ENCODE data around the gene CLMP. TPM values are rescaled to one million over a fixed set of nuclear protein-coding genes. Genes with fewer than 3 reads are reported as not detected.
"Not testable (repeated sequence)": the region's sequence is repeated elsewhere in the genome, so short reads cannot be mapped to it uniquely, and the experiment has no call there.

The CLMP gene
- total RNA-seq, 6 experiments from 2014 or later: 126 to 201 (median 138) TPM

GRCh38 chr11:123211149-123211852 is 16.3 kb upstream of the CLMP start:
- no peaks in the 10 kb centered on the region for H3K9me3 Mint-ChIP-seq
- H3K36me3 Mint-ChIP-seq (ENCODE audit: low read depth): no peaks in the 10 kb centered on the region
- no peak overlapping the region for H3K27ac Mint-ChIP-seq
- no peak overlapping the region for H3K4me3 Mint-ChIP-seq
- no peaks in the 10 kb centered on the region for H3K27me3 Mint-ChIP-seq (ENCODE audit: insufficient read depth)
- DNase-seq: no peak
- peaks cover 29% of the 10 kb centered on the region for H3K4me1 Mint-ChIP-seq (ENCODE audit: low read depth)
- TF ChIP-seq, protein P1, sequence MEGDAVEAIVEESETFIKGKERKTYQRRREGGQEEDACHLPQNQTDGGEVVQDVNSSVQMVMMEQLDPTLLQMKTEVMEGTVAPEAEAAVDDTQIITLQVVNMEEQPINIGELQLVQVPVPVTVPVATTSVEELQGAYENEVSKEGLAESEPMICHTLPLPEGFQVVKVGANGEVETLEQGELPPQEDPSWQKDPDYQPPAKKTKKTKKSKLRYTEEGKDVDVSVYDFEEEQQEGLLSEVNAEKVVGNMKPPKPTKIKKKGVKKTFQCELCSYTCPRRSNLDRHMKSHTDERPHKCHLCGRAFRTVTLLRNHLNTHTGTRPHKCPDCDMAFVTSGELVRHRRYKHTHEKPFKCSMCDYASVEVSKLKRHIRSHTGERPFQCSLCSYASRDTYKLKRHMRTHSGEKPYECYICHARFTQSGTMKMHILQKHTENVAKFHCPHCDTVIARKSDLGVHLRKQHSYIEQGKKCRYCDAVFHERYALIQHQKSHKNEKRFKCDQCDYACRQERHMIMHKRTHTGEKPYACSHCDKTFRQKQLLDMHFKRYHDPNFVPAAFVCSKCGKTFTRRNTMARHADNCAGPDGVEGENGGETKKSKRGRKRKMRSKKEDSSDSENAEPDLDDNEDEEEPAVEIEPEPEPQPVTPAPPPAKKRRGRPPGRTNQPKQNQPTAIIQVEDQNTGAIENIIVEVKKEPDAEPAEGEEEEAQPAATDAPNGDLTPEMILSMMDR (IDR thresholded peaks at IDR 0.05): no peak

DNA sequence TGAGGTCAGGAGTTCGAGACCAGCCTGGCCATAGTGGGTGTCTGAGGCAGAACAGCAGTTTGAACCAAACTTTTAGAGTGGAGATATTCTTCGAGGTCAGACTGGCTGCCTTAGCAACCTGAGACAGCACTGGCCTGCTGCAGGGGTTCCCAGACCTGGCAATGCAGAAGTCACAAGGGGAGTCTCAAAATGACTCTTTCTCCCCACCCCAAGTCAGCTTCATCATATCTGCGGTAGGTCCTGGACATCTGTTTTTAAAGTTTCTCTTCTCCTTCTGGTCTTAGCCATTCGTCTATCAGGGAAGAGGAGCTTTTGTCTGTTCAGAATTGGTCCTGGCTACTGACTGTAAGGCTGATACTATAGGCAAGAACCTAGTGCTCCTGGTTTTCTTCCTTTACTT is 14.5 kb upstream of the CLMP start:
- no peaks in the 10 kb centered on the region for H3K36me3 Mint-ChIP-seq (ENCODE audit: low read depth)
- H3K27ac Mint-ChIP-seq: no peak overlapping the region
- peaks cover 31% of the 10 kb centered on the region for H3K4me1 Mint-ChIP-seq (ENCODE audit: low read depth)
- no peaks in the 10 kb centered on the region for H3K9me3 Mint-ChIP-seq
- TF ChIP-seq, protein P1 (IDR thresholded peaks at IDR 0.05): no peak
- H3K27me3 Mint-ChIP-seq (ENCODE audit: insufficient read depth): no peaks in the 10 kb centered on the region
- DNase-seq: no peak
- H3K4me3 Mint-ChIP-seq: no peak overlapping the region

- no peak overlapping the region for H3K27ac Mint-ChIP-seq
- H3K9me3 Mint-ChIP-seq: no peaks in the 10 kb centered on the region
- no peaks in the 10 kb centered on the region for H3K27me3 Mint-ChIP-seq (ENCODE audit: insufficient read depth)
- H3K36me3 Mint-ChIP-seq (ENCODE audit: low read depth): no peaks in the 10 kb centered on the region
- no peak for DNase-seq
- H3K4me1 Mint-ChIP-seq (ENCODE audit: low read depth): peaks cover 48% of the 10 kb centered on the region
- TF ChIP-seq, protein P1 (IDR thresholded peaks at IDR 0.05): no peak
- H3K4me3 Mint-ChIP-seq: no peak overlapping the region
Observed at GRCh38 chr11:123206791-123207434, 11.9 kb upstream of the CLMP start.

DNA sequence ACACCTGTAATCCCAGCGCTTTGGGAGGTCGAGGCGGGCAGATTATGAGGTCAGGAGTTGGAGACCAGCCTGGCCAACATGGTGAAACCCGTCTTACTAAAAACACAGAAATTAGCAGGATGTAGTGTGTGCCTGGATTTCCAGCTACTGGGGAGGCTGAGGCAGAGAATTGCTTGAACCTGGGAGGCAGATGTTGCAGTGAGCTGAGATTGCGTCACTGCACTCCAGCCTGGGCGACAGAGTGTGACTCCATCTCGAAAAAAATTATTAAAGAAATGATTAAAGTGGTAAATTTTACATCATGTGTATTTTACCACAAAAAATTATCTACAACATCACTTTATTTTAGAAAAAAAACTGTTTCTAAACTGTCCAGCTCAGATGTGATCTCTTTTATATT is 11.0 kb upstream of the CLMP start:
- H3K4me1 Mint-ChIP-seq (ENCODE audit: low read depth): peaks cover 47% of the 10 kb centered on the region
- not testable (repeated sequence) for H3K4me3 Mint-ChIP-seq; DNase-seq; H3K27me3 Mint-ChIP-seq (ENCODE audit: insufficient read depth); H3K27ac Mint-ChIP-seq; H3K36me3 Mint-ChIP-seq (ENCODE audit: low read depth); H3K9me3 Mint-ChIP-seq

DNA sequence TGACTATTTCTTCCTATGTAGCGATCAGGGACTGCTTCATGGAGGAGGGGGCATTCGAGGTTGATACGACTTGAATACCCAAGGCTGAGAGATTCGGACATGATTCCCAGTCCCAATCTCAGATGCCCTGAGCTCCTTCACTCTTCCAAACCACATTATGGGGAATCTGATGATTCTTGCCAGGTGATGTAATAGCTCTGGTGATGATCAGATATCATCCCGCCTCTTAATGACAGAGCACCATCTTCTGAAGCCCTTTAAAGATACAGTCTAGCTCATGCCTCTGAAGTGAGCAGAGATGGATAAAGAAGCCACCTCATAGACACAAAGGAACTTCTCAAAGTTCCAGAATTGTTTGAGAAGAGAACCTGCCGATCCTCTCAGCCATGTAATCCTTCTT is 8.9 kb upstream of the CLMP start:
- TF ChIP-seq, protein P1 (IDR thresholded peaks at IDR 0.05): no peak
- no peaks in the 10 kb centered on the region for H3K9me3 Mint-ChIP-seq
- peaks cover 48% of the 10 kb centered on the region for H3K4me1 Mint-ChIP-seq (ENCODE audit: low read depth)
- no peaks in the 10 kb centered on the region; the same call in 1 of the 2 replicates for H3K27me3 Mint-ChIP-seq (ENCODE audit: insufficient read depth)
- no peaks in the 10 kb centered on the region for H3K36me3 Mint-ChIP-seq (ENCODE audit: low read depth)
- no peak for DNase-seq
- no peak overlapping the region for H3K4me3 Mint-ChIP-seq
- H3K27ac Mint-ChIP-seq: no peak overlapping the region

- Mint-ChIP-seq H3K27me3 (ENCODE audit: insufficient read depth) (no peaks in the 10 kb centered on the region; the same call in 1 of the 2 replicates), H3K9me3 (no peaks in the 10 kb centered on the region), H3K4me3 (no peak overlapping the region), H3K27ac (no peak overlapping the region), H3K36me3 (ENCODE audit: low read depth) (no peaks in the 10 kb centered on the region), H3K4me1 (ENCODE audit: low read depth) (peaks cover 53% of the 10 kb centered on the region)
- no peak for DNase-seq
- TF ChIP-seq, protein P1 (IDR thresholded peaks at IDR 0.05): no peak
Observed at GRCh38 chr11:123203471-123203870, 8.4 kb upstream of the CLMP start.

Data from HFFc6 (cell line).